Upper lobe of left lung (tissue), 4 donors: ENCODE data around the gene ILKAP.

Source experiments
- POLR2A ChIP-seq, 4 donors: fragments of 450-650 bp; IDR thresholded peaks; one replicate each; pipeline ENCODE4 v1.5.1; 2016 to 2017; ENCODE audit warnings: antibody characterized with exemption in 4 of 4, mild to moderate bottlenecking in 2 of 4
- POLR2AphosphoS5 ChIP-seq, 2 donors: sonication (generic); formaldehyde crosslinking; IDR thresholded peaks; one replicate each; pipeline ENCODE4 v1.5.1; 2017; ENCODE audit warnings: antibody characterized with exemption in 2 of 2
- TF ChIP-seq, protein P1 (sequence below), 6 experiments: fragments of 450-650 bp in 4 of 6; fragments of 200-600 bp in 2 of 6; sonication (generic) in 2 of 6; IDR thresholded peaks; one replicate each; pipeline ENCODE4 v1.5.1; 2016 to 2019; ENCODE audit warnings: antibody characterized with exemption in 6 of 6

DNA sequence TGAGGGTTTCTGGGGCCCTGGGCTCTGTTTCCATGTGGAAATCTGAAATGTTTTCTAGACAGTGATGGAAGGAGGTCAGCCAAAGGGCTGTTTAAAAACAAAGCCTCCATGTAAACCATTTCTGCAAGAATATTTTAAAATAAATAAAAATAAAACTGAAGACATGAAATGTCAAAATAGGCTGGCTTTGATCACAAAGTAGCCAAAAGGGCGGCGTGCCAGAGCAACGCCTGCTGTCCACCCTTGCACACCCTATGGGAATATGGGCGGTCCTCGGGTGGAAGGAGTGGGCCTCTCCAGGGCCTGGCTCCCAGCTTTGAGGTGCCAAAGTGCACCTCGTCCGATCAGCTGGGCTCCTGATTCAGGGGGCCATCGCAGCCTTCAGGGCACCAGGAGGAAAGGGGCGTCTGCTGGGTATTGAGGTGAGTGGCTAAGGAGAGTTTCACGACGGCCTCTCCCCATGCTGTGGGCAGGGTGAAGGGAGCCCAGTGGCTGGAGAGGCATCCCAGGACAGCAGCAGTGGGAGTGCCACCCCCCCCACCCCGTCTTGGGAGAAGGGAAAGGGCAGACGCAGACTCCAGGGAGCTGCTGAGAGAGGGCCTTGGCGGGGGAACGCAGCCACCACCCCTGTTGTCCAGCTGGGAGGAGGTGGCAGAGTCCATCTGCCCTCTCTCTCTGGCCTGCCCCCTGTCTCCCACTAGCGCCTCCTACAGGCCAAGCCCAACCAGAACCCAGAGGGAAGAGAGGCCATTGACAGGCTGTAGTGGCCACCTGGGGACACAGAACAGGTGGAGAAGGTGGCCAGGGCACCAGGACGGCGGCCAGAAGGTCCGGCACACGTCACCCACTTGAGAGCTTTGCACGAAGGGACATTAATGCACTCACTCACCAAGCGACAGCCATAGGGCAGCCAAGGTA is 50.5 kb downstream of the ILKAP start:
- TF ChIP-seq, protein P1, sequence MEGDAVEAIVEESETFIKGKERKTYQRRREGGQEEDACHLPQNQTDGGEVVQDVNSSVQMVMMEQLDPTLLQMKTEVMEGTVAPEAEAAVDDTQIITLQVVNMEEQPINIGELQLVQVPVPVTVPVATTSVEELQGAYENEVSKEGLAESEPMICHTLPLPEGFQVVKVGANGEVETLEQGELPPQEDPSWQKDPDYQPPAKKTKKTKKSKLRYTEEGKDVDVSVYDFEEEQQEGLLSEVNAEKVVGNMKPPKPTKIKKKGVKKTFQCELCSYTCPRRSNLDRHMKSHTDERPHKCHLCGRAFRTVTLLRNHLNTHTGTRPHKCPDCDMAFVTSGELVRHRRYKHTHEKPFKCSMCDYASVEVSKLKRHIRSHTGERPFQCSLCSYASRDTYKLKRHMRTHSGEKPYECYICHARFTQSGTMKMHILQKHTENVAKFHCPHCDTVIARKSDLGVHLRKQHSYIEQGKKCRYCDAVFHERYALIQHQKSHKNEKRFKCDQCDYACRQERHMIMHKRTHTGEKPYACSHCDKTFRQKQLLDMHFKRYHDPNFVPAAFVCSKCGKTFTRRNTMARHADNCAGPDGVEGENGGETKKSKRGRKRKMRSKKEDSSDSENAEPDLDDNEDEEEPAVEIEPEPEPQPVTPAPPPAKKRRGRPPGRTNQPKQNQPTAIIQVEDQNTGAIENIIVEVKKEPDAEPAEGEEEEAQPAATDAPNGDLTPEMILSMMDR (IDR thresholded peaks at IDR 0.05): no peak
- TF ChIP-seq POLR2AphosphoS5 (IDR thresholded peaks at IDR 0.05) (no peak), POLR2A (IDR thresholded peaks at IDR 0.05) (no peak)
